ENCODE measurements around the gene PPP1R18.

- TF ChIP-seq MXI1 (IDR thresholded peaks at IDR 0.05; ENCODE audit: borderline replicate concordance, low read depth, low read length) (no peak), CTCF (conservative IDR thresholded peaks at IDR 0.05; ENCODE audit: low read depth, low read length) (no peak), NFE2L2 (IDR thresholded peaks at IDR 0.05; ENCODE audit: low read depth, low read length) (no peak), USF2 (IDR thresholded peaks at IDR 0.05; ENCODE audit: low read depth, low read length) (no peak), RCOR1 (IDR thresholded peaks at IDR 0.05; ENCODE audit: insufficient replicate concordance, low read length) (no peak), RFX5 (IDR thresholded peaks at IDR 0.05; ENCODE audit: low read depth, low read length) (no peak)
These were observed 38.6 kb upstream of the PPP1R18 start for GRCh38 chr6:30724906-30725667.

Measured in IMR-90 (cell line).